GM23338 (cell line): ENCODE measurements around the gene LRRD1. TPM values are rescaled to one million over a fixed set of nuclear protein-coding genes. Genes with fewer than 3 reads are reported as not detected.

Experiments used
- ATAC-seq: fragments of 200-7000 bp; cut with Tn5 transposase; 3 replicates; pipeline ENCODE4 v1.9.1; 2020
- DNase-seq: peaks from one replicate; pipeline ENCODE4 v3.0.0-alpha.2; 2015; ENCODE audit warnings: low spot score
- H2AFZ ChIP-seq: fragments of 200-600 bp; sonication (generic); 2 replicates; pipeline ENCODE4 v1.8.0; 2016; ENCODE audit warnings: antibody characterized with exemption, mild to moderate bottlenecking, moderate library complexity
- H3F3A ChIP-seq: fragments of 200-600 bp; sonication (generic); replicated peaks from 2 replicates; pipeline ENCODE4 v1.8.0; 2017; ENCODE audit warnings: antibody characterized with exemption, mixed run types, low read depth
- H3K27ac ChIP-seq: fragments of 200-600 bp; sonication (generic); 2 replicates; pipeline ENCODE4 v1.6.1; 2016; ENCODE audit warnings: low read depth
- H3K27me3 ChIP-seq: fragments of 200-600 bp; sonication (generic); 2 replicates; pipeline ENCODE4 v1.8.0; 2016; ENCODE audit warnings: mild to moderate bottlenecking, mixed run types, moderate library complexity; ENCODE audit not compliant: insufficient read depth
- H3K36me3 ChIP-seq: fragments of 200-600 bp; sonication (generic); 2 replicates; pipeline ENCODE4 v1.8.0; 2016; ENCODE audit warnings: mild to moderate bottlenecking; ENCODE audit not compliant: insufficient read depth
- H3K4me1 ChIP-seq: fragments of 200-600 bp; sonication (generic); 2 replicates; pipeline ENCODE4 v1.8.0; 2016; ENCODE audit warnings: mild to moderate bottlenecking, moderate library complexity; ENCODE audit not compliant: insufficient read depth
- H3K4me2 ChIP-seq: fragments of 200-600 bp; sonication (generic); 2 replicates; pipeline ENCODE4 v1.7.1; 2017; ENCODE audit warnings: mixed run types
- H3K4me3 ChIP-seq: fragments of 200-600 bp; sonication (generic); 2 replicates; pipeline ENCODE4 v1.6.1; 2016; ENCODE audit warnings: mixed run types
- H3K79me2 ChIP-seq: fragments of 200-600 bp; sonication (generic); replicated peaks from 2 replicates; pipeline ENCODE4 v1.8.0; 2017; ENCODE audit warnings: mild to moderate bottlenecking; ENCODE audit not compliant: insufficient read depth
- H3K9me2 ChIP-seq: fragments of 200-600 bp; sonication (generic); 2 replicates; pipeline ENCODE4 v1.8.0; 2017; ENCODE audit not compliant: insufficient read depth
- H4K20me1 ChIP-seq: fragments of 200-600 bp; sonication (generic); replicated peaks from 2 replicates; pipeline ENCODE4 v1.8.0; 2017; ENCODE audit warnings: mild to moderate bottlenecking; ENCODE audit not compliant: insufficient read depth
- H3K27ac Mint-ChIP-seq: 2 replicates; pipeline ENCODE4 v1.8.0; 2020; ENCODE audit warnings: inconsistent platforms, mild to moderate bottlenecking, moderate library complexity, mixed read lengths
- H3K27me3 Mint-ChIP-seq: 3 replicates; pipeline ENCODE4 v1.8.0; 2022; ENCODE audit warnings: low read depth, mild to moderate bottlenecking, moderate library complexity, mixed read lengths, inconsistent platforms; ENCODE audit not compliant: insufficient read depth, poor library complexity
- H3K36me3 Mint-ChIP-seq: 3 replicates; pipeline ENCODE4 v1.8.0; 2021; ENCODE audit warnings: low read depth, mild to moderate bottlenecking, inconsistent platforms, moderate library complexity, mixed read lengths
- H3K4me1 Mint-ChIP-seq: 3 replicates; pipeline ENCODE4 v1.8.0; 2020; ENCODE audit warnings: mild to moderate bottlenecking, inconsistent platforms, mixed read lengths
- H3K4me3 Mint-ChIP-seq: 3 replicates; pipeline ENCODE4 v1.8.0; 2021; ENCODE audit warnings: moderate library complexity, mild to moderate bottlenecking, inconsistent platforms, mixed read lengths
- H3K9me3 Mint-ChIP-seq: 3 replicates; pipeline ENCODE4 v1.8.0; 2020; ENCODE audit warnings: moderate library complexity, mild to moderate bottlenecking, inconsistent platforms, mixed read lengths
- EZH2 ChIP-seq: fragments of 200-600 bp; sonication (generic); IDR thresholded peaks from one replicate; pipeline ENCODE4 v1.8.0; 2017; ENCODE audit warnings: antibody characterized with exemption, mild to moderate bottlenecking, low read depth; ENCODE audit not compliant: unreplicated experiment
- EZH2phosphoT487 ChIP-seq: fragments of 200-600 bp; sonication (generic); IDR thresholded peaks from one replicate; pipeline ENCODE4 v1.8.1; 2018; ENCODE audit warnings: antibody characterized with exemption; ENCODE audit not compliant: unreplicated experiment
- NANOG ChIP-seq: IDR thresholded peaks from 2 replicates; pipeline ENCODE4 v1.6.1; 2016; ENCODE audit warnings: antibody characterized with exemption, borderline replicate concordance
- POLR2AphosphoS5 ChIP-seq: IDR thresholded peaks from 2 replicates; pipeline ENCODE4 v1.6.1; 2016; ENCODE audit warnings: antibody characterized with exemption, low read depth
- ZNF331 ChIP-seq: fragments of 250-450 bp; sonication (Bioruptor Pico); IDR thresholded peaks from 2 replicates; pipeline ENCODE4 v1.5.0; 2020; ENCODE audit warnings: low read depth, mild to moderate bottlenecking, moderate library complexity
- polyA plus RNA-seq: library from polyadenylated mRNA; unstranded; fragments of >200 nt; fragmentation: Nextera tagmentation; extraction: Ambion mirVana; gene quantifications from 2 replicates; pipeline ENCODE4 v1.2.1, GENCODE V29; 2016
- total RNA-seq: library from RNA; depleted of rRNA; stranded (reverse); fragments of >200 nt; shearing (Covaris generic); gene quantifications from 2 replicates; pipeline ENCODE4 v1.2.3, GENCODE V29; 2014
- TF ChIP-seq, protein P1 (sequence below): fragments of 250-450 bp; sonication (Bioruptor Pico); IDR thresholded peaks from 2 replicates; pipeline ENCODE4 v1.5.0; 2020; ENCODE audit warnings: mild to moderate bottlenecking, moderate library complexity
- TF ChIP-seq, protein P2 (sequence below), 2 experiments: fragments of 200-600 bp in 1 of 2; sonication (generic) in 1 of 2; conservative IDR thresholded peaks; 2 replicates each; pipeline versions ENCODE4 v1.5.1 to v1.6.1; 2016 to 2017; ENCODE audit warnings: antibody characterized with exemption in 2 of 2, low read depth in 2 of 2, mild to moderate bottlenecking in 2 of 2, moderate library complexity in 1 of 2
- TF ChIP-seq, protein P3 (sequence below): IDR thresholded peaks from 2 replicates; pipeline ENCODE4 v1.6.1; 2016; ENCODE audit warnings: antibody characterized with exemption

LRRD1 gene
- total and polyA plus RNA-seq, 2 experiments from 2014 or later, result 0.11 TPM; not detected in 1

GRCh38 chr7:92141161-92141560, 37.8 kb downstream of the LRRD1 start:
- DNase-seq (no peak), ATAC-seq (no peak)
- H4K20me1 ChIP-seq, result no peaks in the 10 kb centered on the region
- no peak overlapping the region for H3K27ac Mint-ChIP-seq
- TF ChIP-seq, protein P1, sequence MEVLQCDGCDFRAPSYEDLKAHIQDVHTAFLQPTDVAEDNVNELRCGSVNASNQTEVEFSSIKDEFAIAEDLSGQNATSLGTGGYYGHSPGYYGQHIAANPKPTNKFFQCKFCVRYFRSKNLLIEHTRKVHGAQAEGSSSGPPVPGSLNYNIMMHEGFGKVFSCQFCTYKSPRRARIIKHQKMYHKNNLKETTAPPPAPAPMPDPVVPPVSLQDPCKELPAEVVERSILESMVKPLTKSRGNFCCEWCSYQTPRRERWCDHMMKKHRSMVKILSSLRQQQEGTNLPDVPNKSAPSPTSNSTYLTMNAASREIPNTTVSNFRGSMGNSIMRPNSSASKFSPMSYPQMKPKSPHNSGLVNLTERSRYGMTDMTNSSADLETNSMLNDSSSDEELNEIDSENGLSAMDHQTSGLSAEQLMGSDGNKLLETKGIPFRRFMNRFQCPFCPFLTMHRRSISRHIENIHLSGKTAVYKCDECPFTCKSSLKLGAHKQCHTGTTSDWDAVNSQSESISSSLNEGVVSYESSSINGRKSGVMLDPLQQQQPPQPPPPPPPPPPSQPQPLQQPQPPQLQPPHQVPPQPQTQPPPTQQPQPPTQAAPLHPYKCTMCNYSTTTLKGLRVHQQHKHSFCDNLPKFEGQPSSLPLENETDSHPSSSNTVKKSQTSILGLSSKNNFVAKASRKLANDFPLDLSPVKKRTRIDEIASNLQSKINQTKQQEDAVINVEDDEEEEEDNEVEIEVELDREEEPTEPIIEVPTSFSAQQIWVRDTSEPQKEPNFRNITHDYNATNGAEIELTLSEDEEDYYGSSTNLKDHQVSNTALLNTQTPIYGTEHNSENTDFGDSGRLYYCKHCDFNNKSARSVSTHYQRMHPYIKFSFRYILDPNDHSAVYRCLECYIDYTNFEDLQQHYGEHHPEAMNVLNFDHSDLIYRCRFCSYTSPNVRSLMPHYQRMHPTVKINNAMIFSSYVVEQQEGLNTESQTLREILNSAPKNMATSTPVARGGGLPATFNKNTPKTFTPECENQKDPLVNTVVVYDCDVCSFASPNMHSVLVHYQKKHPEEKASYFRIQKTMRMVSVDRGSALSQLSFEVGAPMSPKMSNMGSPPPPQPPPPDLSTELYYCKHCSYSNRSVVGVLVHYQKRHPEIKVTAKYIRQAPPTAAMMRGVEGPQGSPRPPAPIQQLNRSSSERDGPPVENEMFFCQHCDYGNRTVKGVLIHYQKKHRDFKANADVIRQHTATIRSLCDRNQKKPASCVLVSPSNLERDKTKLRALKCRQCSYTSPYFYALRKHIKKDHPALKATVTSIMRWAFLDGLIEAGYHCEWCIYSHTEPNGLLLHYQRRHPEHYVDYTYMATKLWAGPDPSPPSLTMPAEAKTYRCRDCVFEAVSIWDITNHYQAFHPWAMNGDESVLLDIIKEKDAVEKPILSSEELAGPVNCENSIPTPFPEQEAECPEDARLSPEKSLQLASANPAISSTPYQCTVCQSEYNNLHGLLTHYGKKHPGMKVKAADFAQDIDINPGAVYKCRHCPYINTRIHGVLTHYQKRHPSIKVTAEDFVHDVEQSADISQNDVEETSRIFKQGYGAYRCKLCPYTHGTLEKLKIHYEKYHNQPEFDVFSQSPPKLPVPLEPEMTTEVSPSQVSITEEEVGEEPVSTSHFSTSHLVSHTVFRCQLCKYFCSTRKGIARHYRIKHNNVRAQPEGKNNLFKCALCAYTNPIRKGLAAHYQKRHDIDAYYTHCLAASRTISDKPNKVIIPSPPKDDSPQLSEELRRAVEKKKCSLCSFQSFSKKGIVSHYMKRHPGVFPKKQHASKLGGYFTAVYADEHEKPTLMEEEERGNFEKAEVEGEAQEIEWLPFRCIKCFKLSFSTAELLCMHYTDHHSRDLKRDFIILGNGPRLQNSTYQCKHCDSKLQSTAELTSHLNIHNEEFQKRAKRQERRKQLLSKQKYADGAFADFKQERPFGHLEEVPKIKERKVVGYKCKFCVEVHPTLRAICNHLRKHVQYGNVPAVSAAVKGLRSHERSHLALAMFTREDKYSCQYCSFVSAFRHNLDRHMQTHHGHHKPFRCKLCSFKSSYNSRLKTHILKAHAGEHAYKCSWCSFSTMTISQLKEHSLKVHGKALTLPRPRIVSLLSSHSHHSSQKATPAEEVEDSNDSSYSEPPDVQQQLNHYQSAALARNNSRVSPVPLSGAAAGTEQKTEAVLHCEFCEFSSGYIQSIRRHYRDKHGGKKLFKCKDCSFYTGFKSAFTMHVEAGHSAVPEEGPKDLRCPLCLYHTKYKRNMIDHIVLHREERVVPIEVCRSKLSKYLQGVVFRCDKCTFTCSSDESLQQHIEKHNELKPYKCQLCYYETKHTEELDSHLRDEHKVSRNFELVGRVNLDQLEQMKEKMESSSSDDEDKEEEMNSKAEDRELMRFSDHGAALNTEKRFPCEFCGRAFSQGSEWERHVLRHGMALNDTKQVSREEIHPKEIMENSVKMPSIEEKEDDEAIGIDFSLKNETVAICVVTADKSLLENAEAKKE, result no peak
- TF ChIP-seq, protein P2, sequence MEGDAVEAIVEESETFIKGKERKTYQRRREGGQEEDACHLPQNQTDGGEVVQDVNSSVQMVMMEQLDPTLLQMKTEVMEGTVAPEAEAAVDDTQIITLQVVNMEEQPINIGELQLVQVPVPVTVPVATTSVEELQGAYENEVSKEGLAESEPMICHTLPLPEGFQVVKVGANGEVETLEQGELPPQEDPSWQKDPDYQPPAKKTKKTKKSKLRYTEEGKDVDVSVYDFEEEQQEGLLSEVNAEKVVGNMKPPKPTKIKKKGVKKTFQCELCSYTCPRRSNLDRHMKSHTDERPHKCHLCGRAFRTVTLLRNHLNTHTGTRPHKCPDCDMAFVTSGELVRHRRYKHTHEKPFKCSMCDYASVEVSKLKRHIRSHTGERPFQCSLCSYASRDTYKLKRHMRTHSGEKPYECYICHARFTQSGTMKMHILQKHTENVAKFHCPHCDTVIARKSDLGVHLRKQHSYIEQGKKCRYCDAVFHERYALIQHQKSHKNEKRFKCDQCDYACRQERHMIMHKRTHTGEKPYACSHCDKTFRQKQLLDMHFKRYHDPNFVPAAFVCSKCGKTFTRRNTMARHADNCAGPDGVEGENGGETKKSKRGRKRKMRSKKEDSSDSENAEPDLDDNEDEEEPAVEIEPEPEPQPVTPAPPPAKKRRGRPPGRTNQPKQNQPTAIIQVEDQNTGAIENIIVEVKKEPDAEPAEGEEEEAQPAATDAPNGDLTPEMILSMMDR (conservative IDR thresholded peaks at IDR 0.05; ENCODE audit: low read depth in 2 of 2), result no peak
- no peak for TF ChIP-seq ZNF331 (CRISPR knock-in tag)
- TF ChIP-seq, protein P3, sequence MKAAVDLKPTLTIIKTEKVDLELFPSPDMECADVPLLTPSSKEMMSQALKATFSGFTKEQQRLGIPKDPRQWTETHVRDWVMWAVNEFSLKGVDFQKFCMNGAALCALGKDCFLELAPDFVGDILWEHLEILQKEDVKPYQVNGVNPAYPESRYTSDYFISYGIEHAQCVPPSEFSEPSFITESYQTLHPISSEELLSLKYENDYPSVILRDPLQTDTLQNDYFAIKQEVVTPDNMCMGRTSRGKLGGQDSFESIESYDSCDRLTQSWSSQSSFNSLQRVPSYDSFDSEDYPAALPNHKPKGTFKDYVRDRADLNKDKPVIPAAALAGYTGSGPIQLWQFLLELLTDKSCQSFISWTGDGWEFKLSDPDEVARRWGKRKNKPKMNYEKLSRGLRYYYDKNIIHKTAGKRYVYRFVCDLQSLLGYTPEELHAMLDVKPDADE, result no peak
- no peak for TF ChIP-seq POLR2AphosphoS5
- TF ChIP-seq NANOG, result no peak
- no peak for TF ChIP-seq EZH2
- TF ChIP-seq EZH2phosphoT487, result no peak
- no peaks in the 10 kb centered on the region for H3K79me2 ChIP-seq
- H2AFZ ChIP-seq, result no peak overlapping the region
- no peak overlapping the region for H3K4me3 Mint-ChIP-seq
- no peak overlapping the region for H3K4me3 ChIP-seq
- no peaks in the 10 kb centered on the region for H3K36me3 ChIP-seq
- no peaks in the 10 kb centered on the region for H3K4me1 ChIP-seq
- H3K27me3 Mint-ChIP-seq, result no peaks in the 10 kb centered on the region
- no peaks in the 10 kb centered on the region for H3K4me1 Mint-ChIP-seq
- H3K27ac ChIP-seq, result no peak overlapping the region
- no peaks in the 10 kb centered on the region; the same call in 2 of the 3 replicates for H3K36me3 Mint-ChIP-seq
- no peaks in the 10 kb centered on the region for H3F3A ChIP-seq
- H3K9me3 Mint-ChIP-seq, result peaks cover 23% of the 10 kb centered on the region; the same call in 2 of the 3 replicates
- no peak overlapping the region for H3K4me2 ChIP-seq
- no peaks in the 10 kb centered on the region for H3K9me2 ChIP-seq
- H3K27me3 ChIP-seq, result no peaks in the 10 kb centered on the region
